ENCODE results near the gene LMAN1.

Gene LMAN1

GRCh38 chr18:59359576-59359952 lies 499 bp upstream of the LMAN1 start:
- no peak for DNase-seq

- peak in 1 of 4 experiments; percentile 11 for DNase-seq
Observed at GRCh38 chr18:59358414-59358711, 702 bp downstream of the LMAN1 start.

GRCh38 chr18:59357928-59358327 lies 1.1 kb downstream of the LMAN1 start:
- peak in 3 of 4 experiments; percentile 11 to 52 (median 49) for DNase-seq

GRCh38 chr18:59354731-59355130 lies 4.3 kb downstream of the LMAN1 start:
- no peak for DNase-seq

GRCh38 chr18:59353079-59353680 lies 5.9 kb downstream of the LMAN1 start:
- peak in 1 of 4 experiments; percentile 3 for DNase-seq

- peak in 2 of 4 experiments; percentile 8 to 12 for DNase-seq
Observed at GRCh38 chr18:59352250-59352855, 6.7 kb downstream of the LMAN1 start.

GRCh38 chr18:59345556-59345955 lies 13.5 kb downstream of the LMAN1 start:
- DNase-seq: no peak

GRCh38 chr18:59344996-59345395 lies 14.1 kb downstream of the LMAN1 start:
- DNase-seq: no peak

- no peak for DNase-seq
Observed at GRCh38 chr18:59343926-59344325, 15.1 kb downstream of the LMAN1 start.

- no peak for DNase-seq
Observed at GRCh38 chr18:59340817-59341216, 18.2 kb downstream of the LMAN1 start.

- DNase-seq: no peak
Observed at GRCh38 chr18:59340312-59340711, 18.8 kb downstream of the LMAN1 start.

- no peak for DNase-seq
Observed at GRCh38 chr18:59332986-59333385, 26.1 kb downstream of the LMAN1 start.

- DNase-seq: no peak
Observed at GRCh38 chr18:59328683-59329082, 30.4 kb downstream of the LMAN1 start.

GRCh38 chr18:59325965-59326364 lies 33.1 kb downstream of the LMAN1 start:
- no peak for DNase-seq

- DNase-seq: no peak
Observed at GRCh38 chr18:59324623-59324971, 34.5 kb downstream of the LMAN1 start.

GRCh38 chr18:59323931-59324622 lies 35.0 kb downstream of the LMAN1 start:
- DNase-seq: no peak

GRCh38 chr18:59318460-59319050 lies 40.5 kb downstream of the LMAN1 start, which contains the start of gene CPLX4:
Gene CPLX4 (minus strand): TSS chr18:59318649. CDS start chr18:59318462, 187 bp downstream.
- no peak for DNase-seq

- DNase-seq: no peak
Observed at GRCh38 chr18:59311631-59312030, 47.4 kb downstream of the LMAN1 start.

- DNase-seq: no peak
Observed at GRCh38 chr18:59308938-59309260, 50.2 kb downstream of the LMAN1 start.

- peak; percentile 74 to 92 (median 88) for DNase-seq
Observed at GRCh38 chr18:59308248-59308937, 50.7 kb downstream of the LMAN1 start.

GRCh38 chr18:59306640-59307039 lies 52.4 kb downstream of the LMAN1 start:
- no peak for DNase-seq

- DNase-seq: no peak
Observed at GRCh38 chr18:59305295-59305694, 53.8 kb downstream of the LMAN1 start.

GRCh38 chr18:59303656-59304195 lies 55.3 kb downstream of the LMAN1 start:
- no peak for DNase-seq

Data from suppressor macrophage (primary cell).